HL-60 (cell line): Measurements from ENCODE around the gene SDK1.

Source experiments
- DNase-seq, 2 experiments: peaks; one replicate each; pipeline ENCODE4 v3.0.0-alpha.2; 2010 to 2020; ENCODE audit warnings: low read depth in 1 of 2, low spot score in 1 of 2
- H3K27ac ChIP-seq: fragments of 250-450 bp; sonication (Bioruptor Pico); replicated peaks from 2 replicates; pipeline ENCODE4 v1.5.1; 2020; ENCODE audit warnings: mild to moderate bottlenecking, moderate library complexity
- H3K27me3 ChIP-seq: fragments of 250-450 bp; sonication (Bioruptor Pico); 2 replicates; pipeline ENCODE4 v1.5.1; 2021; ENCODE audit warnings: mild to moderate bottlenecking, moderate library complexity; ENCODE audit not compliant: insufficient read depth, poor library complexity, severe bottlenecking
- H3K4me3 ChIP-seq: replicated peaks from 2 replicates; pipeline ENCODE4 v1.5.1; 2011; ENCODE audit warnings: mild to moderate bottlenecking, control low read depth, low read length; ENCODE audit not compliant: insufficient read depth
- CTCF ChIP-seq: IDR thresholded peaks from one replicate; pipeline ENCODE4 v1.5.1; 2011; ENCODE audit warnings: low read length, control low read depth, inconsistent platforms; ENCODE audit not compliant: insufficient read depth
- GABPA ChIP-seq: IDR thresholded peaks from 2 replicates; pipeline ENCODE4 v1.6.1; 2012; ENCODE audit warnings: low read depth
- POLR2AphosphoS5 ChIP-seq: IDR thresholded peaks from 2 replicates; pipeline ENCODE4 v1.6.1; 2012; ENCODE audit warnings: low read depth
- REST ChIP-seq: IDR thresholded peaks from 2 replicates; pipeline ENCODE4 v1.6.1; 2012; ENCODE audit warnings: low read depth; ENCODE audit not compliant: insufficient replicate concordance
- SPI1 ChIP-seq: IDR thresholded peaks from 2 replicates; pipeline ENCODE4 v1.6.1; 2012; ENCODE audit warnings: low read depth, mild to moderate bottlenecking, borderline replicate concordance

SDK1 gene

GRCh38 chr7:3861941-3862340 lies 560.9 kb downstream of the SDK1 start:
- TF ChIP-seq CTCF (no peak), REST (no peak), GABPA (no peak), POLR2AphosphoS5 (no peak), SPI1 (no peak)
- Histone ChIP-seq H3K4me3 (no peak overlapping the region), H3K27me3 (no peaks in the 10 kb centered on the region), H3K27ac (no peak overlapping the region)
- no peak for DNase-seq

- DNase-seq, result no peak
- Histone ChIP-seq H3K4me3 (no peak overlapping the region), H3K27me3 (no peaks in the 10 kb centered on the region), H3K27ac (no peak overlapping the region)
- TF ChIP-seq CTCF (no peak), GABPA (no peak), POLR2AphosphoS5 (no peak), SPI1 (no peak), REST (no peak)
Measured at GRCh38 chr7:3862774-3863173, 561.7 kb downstream of the SDK1 start.

GRCh38 chr7:3866277-3866676 lies 565.2 kb downstream of the SDK1 start:
- Histone ChIP-seq H3K4me3 (no peak overlapping the region), H3K27ac (no peak overlapping the region), H3K27me3 (no peaks in the 10 kb centered on the region)
- DNase-seq, result no peak
- TF ChIP-seq POLR2AphosphoS5 (no peak), SPI1 (no peak)

- H3K27ac ChIP-seq, result no peak overlapping the region
- no peak for DNase-seq
- H3K27me3 ChIP-seq, result no peaks in the 10 kb centered on the region
- TF ChIP-seq GABPA (no peak), SPI1 (no peak), POLR2AphosphoS5 (no peak), CTCF (no peak), REST (no peak)
- no peak overlapping the region for H3K4me3 ChIP-seq
Measured at GRCh38 chr7:3867863-3868262, 566.8 kb downstream of the SDK1 start.
